Calu3 (cell line): Measurements from ENCODE around the gene ASIC2. TPM values are rescaled to one million over a fixed set of nuclear protein-coding genes. Genes with fewer than 3 reads are reported as not detected.

Experiments used
- BruUV-seq: library from RNA; stranded (reverse); fragments of 400-500 nt; replicated peaks from 2 replicates; lab custom pipeline; 2021; lab: Mats Ljungman, UMichigan
- CTCF ChIA-PET: fragments of 300-600 bp; sonication (Branson Sonifier 250); formaldehyde crosslinking; loops from one replicate; lab custom pipeline; 2022; ENCODE audit warnings: antibody characterized with exemption; lab: Charles Lee
- DNase-seq: peaks from one replicate; pipeline ENCODE4 v3.0.0; 2022
- H3K27ac Mint-ChIP-seq: one replicate; pipeline ENCODE4 v1.8.0; 2022; ENCODE audit warnings: mixed read lengths; ENCODE audit not compliant: unreplicated experiment
- H3K27me3 Mint-ChIP-seq: one replicate; pipeline ENCODE4 v1.8.0; 2022; ENCODE audit warnings: mixed read lengths; ENCODE audit not compliant: unreplicated experiment
- H3K36me3 Mint-ChIP-seq: one replicate; pipeline ENCODE4 v1.8.0; 2022; ENCODE audit warnings: mild to moderate bottlenecking, moderate library complexity, mixed read lengths; ENCODE audit not compliant: insufficient read depth, unreplicated experiment
- H3K4me1 Mint-ChIP-seq: one replicate; pipeline ENCODE4 v1.8.0; 2022; ENCODE audit warnings: mild to moderate bottlenecking, low read depth, mixed read lengths; ENCODE audit not compliant: unreplicated experiment
- H3K4me3 Mint-ChIP-seq: one replicate; pipeline ENCODE4 v1.8.0; 2022; ENCODE audit warnings: mild to moderate bottlenecking, low read depth, moderate library complexity, mixed read lengths; ENCODE audit not compliant: unreplicated experiment
- H3K9me3 Mint-ChIP-seq: one replicate; pipeline ENCODE4 v1.8.0; 2022; ENCODE audit warnings: low read depth, mixed read lengths; ENCODE audit not compliant: unreplicated experiment
- intact Hi-C: fragments of 100-400 bp; cut with micrococcal nuclease; formaldehyde crosslinking; loops from one replicate; pipeline ENCODE4 v1.10.0; 2022; ENCODE audit not compliant: unreplicated experiment
- total RNA-seq: library from RNA; stranded (reverse); gene quantifications from 2 replicates; pipeline ENCODE4 v1.2.3, GENCODE V29; 2022
- TF ChIP-seq, protein P1 (sequence below): fragments of 200-600 bp; IDR thresholded peaks from one replicate; pipeline ENCODE4 v1.8.0; 2022; ENCODE audit warnings: antibody characterized with exemption; ENCODE audit not compliant: unreplicated experiment

The ASIC2 gene
- total RNA-seq, 1 experiment from 2014 or later = not detected

DNA sequence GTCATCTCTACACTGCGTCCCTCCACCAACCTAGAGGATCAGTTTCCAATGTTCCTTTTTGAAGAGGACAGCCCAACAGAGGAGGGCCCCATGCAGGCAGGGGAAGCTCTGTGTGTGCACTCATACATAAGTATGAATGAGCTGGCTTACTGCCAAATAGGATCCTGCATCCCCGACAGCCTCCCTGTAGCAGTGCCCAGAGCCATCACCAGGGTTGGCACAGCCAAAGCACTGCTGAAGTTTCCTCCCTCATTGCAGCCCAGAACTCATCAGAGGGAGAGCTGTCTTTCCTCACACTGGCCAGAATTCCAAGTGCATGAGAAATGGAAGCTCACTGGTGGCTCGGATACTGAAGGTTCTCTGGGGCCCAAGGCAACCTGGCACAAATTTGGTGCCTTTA is 114.4 kb downstream of the ASIC2 start:
- DNase-seq = no peak
- H3K9me3 Mint-ChIP-seq = no peaks in the 10 kb centered on the region
- TF ChIP-seq, protein P1, sequence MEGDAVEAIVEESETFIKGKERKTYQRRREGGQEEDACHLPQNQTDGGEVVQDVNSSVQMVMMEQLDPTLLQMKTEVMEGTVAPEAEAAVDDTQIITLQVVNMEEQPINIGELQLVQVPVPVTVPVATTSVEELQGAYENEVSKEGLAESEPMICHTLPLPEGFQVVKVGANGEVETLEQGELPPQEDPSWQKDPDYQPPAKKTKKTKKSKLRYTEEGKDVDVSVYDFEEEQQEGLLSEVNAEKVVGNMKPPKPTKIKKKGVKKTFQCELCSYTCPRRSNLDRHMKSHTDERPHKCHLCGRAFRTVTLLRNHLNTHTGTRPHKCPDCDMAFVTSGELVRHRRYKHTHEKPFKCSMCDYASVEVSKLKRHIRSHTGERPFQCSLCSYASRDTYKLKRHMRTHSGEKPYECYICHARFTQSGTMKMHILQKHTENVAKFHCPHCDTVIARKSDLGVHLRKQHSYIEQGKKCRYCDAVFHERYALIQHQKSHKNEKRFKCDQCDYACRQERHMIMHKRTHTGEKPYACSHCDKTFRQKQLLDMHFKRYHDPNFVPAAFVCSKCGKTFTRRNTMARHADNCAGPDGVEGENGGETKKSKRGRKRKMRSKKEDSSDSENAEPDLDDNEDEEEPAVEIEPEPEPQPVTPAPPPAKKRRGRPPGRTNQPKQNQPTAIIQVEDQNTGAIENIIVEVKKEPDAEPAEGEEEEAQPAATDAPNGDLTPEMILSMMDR = no peak
- peaks cover 5% of the 10 kb centered on the region for H3K36me3 Mint-ChIP-seq
- no peaks in the 10 kb centered on the region for H3K4me1 Mint-ChIP-seq
- H3K4me3 Mint-ChIP-seq = no peak overlapping the region
- H3K27ac Mint-ChIP-seq = no peak overlapping the region
- no TSS peak for BruUV-seq
- intact Hi-C loops = no loop called here
- peaks cover 67% of the 10 kb centered on the region for H3K27me3 Mint-ChIP-seq
- CTCF ChIA-PET = interaction anchor here (1.0 kb wide), 1 partner anchor 11 kb away, joined by 4 read pairs; no protein-coding TSS in a partner anchor

DNA sequence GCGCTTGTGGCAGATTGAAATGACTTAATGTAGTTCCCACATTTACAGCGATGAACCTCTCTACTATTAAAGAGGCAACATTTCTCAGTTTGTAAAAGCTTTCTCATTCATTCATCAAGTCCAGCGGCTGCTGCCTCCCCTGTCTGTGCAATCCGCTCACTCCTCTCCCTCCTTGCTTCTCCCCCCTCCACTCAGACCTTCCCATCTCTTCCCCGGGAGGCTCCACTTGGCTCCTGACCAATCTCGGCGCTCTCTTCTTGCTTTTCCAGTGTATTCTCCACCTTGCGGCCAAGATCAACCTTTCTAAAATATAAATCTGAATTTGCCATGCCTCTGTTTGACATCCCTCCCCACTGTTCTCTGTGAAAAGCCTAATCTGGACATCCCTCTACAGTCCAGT is 117.5 kb downstream of the ASIC2 start:
- Mint-ChIP-seq H3K27me3 (peaks cover 61% of the 10 kb centered on the region), H3K9me3 (no peaks in the 10 kb centered on the region), H3K4me3 (no peak overlapping the region), H3K36me3 (no peaks in the 10 kb centered on the region), H3K4me1 (no peaks in the 10 kb centered on the region), H3K27ac (no peak overlapping the region)
- intact Hi-C loops = no loop called here
- CTCF ChIA-PET = interaction anchor here (0.7 kb wide), 1 partner anchor 152 kb away, joined by 3 read pairs; no protein-coding TSS in a partner anchor
- TF ChIP-seq, protein P1 = no peak
- DNase-seq = no peak
- BruUV-seq = no TSS peak

DNA sequence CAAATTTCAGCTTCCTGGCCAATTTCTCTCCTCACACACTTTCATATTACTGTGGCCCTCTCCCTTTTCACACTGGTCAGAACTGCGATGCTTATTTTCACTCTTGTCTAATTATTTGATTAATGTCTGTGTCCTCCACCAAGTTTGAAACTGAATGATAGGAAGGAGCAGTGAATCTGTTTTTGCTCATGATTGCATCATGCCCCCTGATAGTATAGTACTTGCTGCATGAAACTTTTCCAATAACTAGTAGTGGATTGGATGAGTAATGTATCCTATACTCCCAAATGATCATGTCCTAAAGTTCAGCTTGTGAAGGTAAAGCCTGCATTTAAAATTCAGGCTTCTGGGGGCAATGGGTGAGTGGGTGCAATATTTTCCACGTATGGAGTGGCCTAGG is 121.2 kb downstream of the ASIC2 start:
- CTCF ChIA-PET = no interaction called here
- no peaks in the 10 kb centered on the region for H3K36me3 Mint-ChIP-seq
- H3K27me3 Mint-ChIP-seq = peaks cover 70% of the 10 kb centered on the region
- BruUV-seq = no TSS peak
- intact Hi-C loops = no loop called here
- TF ChIP-seq, protein P1 = no peak
- H3K27ac Mint-ChIP-seq = no peak overlapping the region
- no peaks in the 10 kb centered on the region for H3K4me1 Mint-ChIP-seq
- H3K4me3 Mint-ChIP-seq = no peak overlapping the region
- H3K9me3 Mint-ChIP-seq = no peaks in the 10 kb centered on the region
- no peak for DNase-seq

DNA sequence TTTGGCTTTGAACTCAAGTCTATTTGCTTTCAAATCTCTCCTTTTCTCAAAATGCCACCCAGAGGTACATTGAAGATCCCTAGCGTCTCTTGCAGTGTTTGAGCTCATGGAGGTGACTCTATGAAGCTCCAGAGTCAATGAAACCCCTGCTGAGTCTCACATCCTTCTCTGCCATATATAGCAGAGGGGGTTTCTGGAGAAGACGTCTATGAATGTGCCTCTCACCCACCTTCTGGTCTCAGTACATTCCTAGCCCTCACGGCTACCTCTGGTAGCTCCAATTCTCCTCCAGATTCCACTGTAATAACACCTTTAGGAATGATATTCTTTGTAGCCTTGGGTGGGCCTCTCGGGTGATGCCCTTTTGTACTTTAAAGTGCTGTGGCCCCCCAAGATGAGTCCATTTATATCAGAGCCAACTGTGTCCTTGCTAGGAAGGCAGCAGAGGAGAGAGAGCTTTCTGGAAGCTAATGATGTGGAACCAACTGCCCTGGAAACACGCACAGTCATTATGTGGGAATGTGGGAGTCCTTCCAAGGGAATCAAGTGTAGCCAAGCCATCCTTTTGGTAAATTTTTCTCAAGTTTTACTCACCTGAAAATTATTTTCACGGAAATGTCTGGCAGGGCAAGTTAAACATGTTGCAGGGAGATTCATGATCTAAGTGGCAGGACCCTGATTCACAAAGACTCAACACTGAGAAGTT is 123.4 kb downstream of the ASIC2 start:
- DNase-seq = no peak
- no TSS peak for BruUV-seq
- H3K4me1 Mint-ChIP-seq = no peaks in the 10 kb centered on the region
- H3K27me3 Mint-ChIP-seq = peaks cover 65% of the 10 kb centered on the region
- CTCF ChIA-PET = no interaction called here
- H3K4me3 Mint-ChIP-seq = no peak overlapping the region
- TF ChIP-seq, protein P1 = no peak
- H3K36me3 Mint-ChIP-seq = no peaks in the 10 kb centered on the region
- H3K27ac Mint-ChIP-seq = no peak overlapping the region
- intact Hi-C loops = no loop called here
- no peaks in the 10 kb centered on the region for H3K9me3 Mint-ChIP-seq
